K562 (cell line): ENCODE data around the gene QARS1. TPM values are rescaled to one million over a fixed set of nuclear protein-coding genes. Genes with fewer than 3 reads are reported as not detected.

Experiments used
- ATAC-seq: fragments of 200-7000 bp; cut with Tn5 transposase; 3 replicates; pipeline ENCODE4 v1.9.1; 2020; ENCODE audit warnings: moderate library complexity
- BruUV-seq: library from RNA; stranded (reverse); fragments of 400-500 nt; replicated peaks from 2 replicates; lab custom pipeline; 2021; lab: Mats Ljungman, UMichigan
- CTCF ChIA-PET: fragments of 300-600 bp; formaldehyde crosslinking; extraction: SDS; loops from one replicate; lab custom pipeline; 2021; ENCODE audit warnings: low intra/inter-chr PET ratio; lab: Yijun Ruan, JAX
- POLR2A ChIA-PET: fragments of 300-600, 350-650 bp; sonication (Branson Sonifier 250); formaldehyde crosslinking; extraction: SDS; loops from one replicate; lab custom pipeline; 2021; ENCODE audit warnings: antibody characterized with exemption, inconsistent platforms; lab: Yijun Ruan, JAX
- DNase-seq, 4 experiments: peaks; one replicate each; pipeline versions ENCODE4 v3.0.0 to v3.0.0-alpha.2; 2011 to 2018; ENCODE audit warnings: low spot score in 3 of 4, mixed read lengths in 3 of 4; ENCODE audit errors: extremely low read depth in 1 of 4
- FAIRE-seq: peaks from 2 replicates; lab custom pipeline; 2011; peaks lifted over from hg19 to GRCh38; lab: Jason Lieb, UNC
- H2AFZ ChIP-seq: 2 replicates; pipeline ENCODE4 v1.6.0; 2011; ENCODE audit warnings: low read depth, low read length, control low read depth, inconsistent platforms
- H3K27ac ChIP-seq: fragments of 200-600 bp; 3 replicates; pipeline ENCODE4 v1.8.0; 2011; ENCODE audit warnings: low read depth, mild to moderate bottlenecking, control low read depth, inconsistent platforms, low read length, moderate library complexity, mixed read lengths; ENCODE audit errors: extremely low read depth
- H3K27me3 ChIP-seq, 2 experiments: fragments of 300-600 bp in 1 of 2; 2 replicates in 1 of 2; 3 replicates in 1 of 2; pipeline versions ENCODE4 v1.6.0 to v1.8.0; 2011; ENCODE audit warnings: inconsistent platforms in 2 of 2, low read length in 2 of 2, mild to moderate bottlenecking in 1 of 2, mixed read lengths in 1 of 2, moderate library complexity in 1 of 2; ENCODE audit not compliant: control insufficient read depth in 2 of 2, insufficient read depth in 2 of 2
- H3K36me3 ChIP-seq: fragments of 300-600 bp; 3 replicates; pipeline ENCODE4 v1.8.0; 2011; ENCODE audit warnings: mild to moderate bottlenecking, low read length, inconsistent platforms; ENCODE audit not compliant: control insufficient read depth, insufficient read depth
- H3K4me1 ChIP-seq, 2 experiments: fragments of 200-600 bp in 1 of 2; replicated peaks in 1 of 2; 2 replicates in 1 of 2; 3 replicates in 1 of 2; pipeline versions ENCODE4 v1.5.1 to v1.8.0; 2011; ENCODE audit warnings: inconsistent platforms in 2 of 2, low read length in 2 of 2, mild to moderate bottlenecking in 1 of 2, mixed read lengths in 1 of 2, moderate library complexity in 1 of 2; ENCODE audit not compliant: control insufficient read depth in 2 of 2, insufficient read depth in 2 of 2
- H3K4me2 ChIP-seq: 2 replicates; pipeline ENCODE4 v1.6.1; 2011; ENCODE audit warnings: low read length, control low read depth, inconsistent platforms, mixed read lengths; ENCODE audit not compliant: insufficient read depth
- H3K4me3 ChIP-seq: fragments of 200-600 bp; sonication (generic), shearing (Covaris generic); 2 replicates; pipeline ENCODE4 v1.5.1; 2016; ENCODE audit warnings: control low read depth, inconsistent platforms
- H3K79me2 ChIP-seq: fragments of 200-600 bp; 3 replicates; pipeline ENCODE4 v1.8.0; 2011; ENCODE audit warnings: low read length, inconsistent platforms; ENCODE audit not compliant: control insufficient read depth, insufficient read depth
- H3K9ac ChIP-seq, 2 experiments: 2 replicates each; pipeline versions ENCODE4 v1.6.0 to v1.6.1; 2011; ENCODE audit warnings: low read depth in 2 of 2, low read length in 2 of 2, control low read depth in 1 of 2, inconsistent platforms in 1 of 2, mild to moderate bottlenecking in 1 of 2, mixed read lengths in 1 of 2; ENCODE audit not compliant: insufficient read depth in 1 of 2
- H3K9me1 ChIP-seq: one replicate; pipeline ENCODE4 v1.6.0; 2011; ENCODE audit warnings: inconsistent platforms, mild to moderate bottlenecking, low read length, moderate library complexity; ENCODE audit not compliant: control insufficient read depth, insufficient read depth
- H3K9me3 ChIP-seq: replicated peaks from 2 replicates; pipeline ENCODE4 v1.5.1; 2011; ENCODE audit warnings: low read depth, low read length, inconsistent platforms; ENCODE audit not compliant: control insufficient read depth, insufficient read depth
- H4K20me1 ChIP-seq: replicated peaks from 2 replicates; pipeline ENCODE4 v1.6.1; 2011; ENCODE audit warnings: low read length, inconsistent platforms, mixed read lengths; ENCODE audit not compliant: control insufficient read depth, insufficient read depth
- NFIC ChIP-seq: fragments of 450-650 bp; IDR thresholded peaks from 2 replicates; pipeline ENCODE4 v1.6.1; 2017; ENCODE audit warnings: mild to moderate bottlenecking, inconsistent platforms
- NFIX ChIP-seq: fragments of 250-450 bp; sonication (Bioruptor Pico); IDR thresholded peaks from 2 replicates; pipeline ENCODE4 v1.4.0; 2020; ENCODE audit warnings: low read depth, mild to moderate bottlenecking, moderate library complexity
- TBL1XR1 ChIP-seq, 2 experiments: IDR thresholded peaks; 2 replicates each; pipeline ENCODE4 v1.6.1; 2012; ENCODE audit warnings: improper control_type of control experiment in 2 of 2, low read length in 2 of 2, mild to moderate bottlenecking in 1 of 2
- WGBS: fragments of 100-300 bp; shearing (Covaris generic); methylation state at CpG from one replicate; pipeline ENCODE4 v1.1.6; 2016; ENCODE audit warnings: low coverage, mixed read lengths; ENCODE audit not compliant: insufficient coverage; ENCODE audit errors: missing lambda C conversion rate; 5-methylcytosine and 5-hydroxymethylcytosine counted together
- in situ Hi-C: fragments of 300-500 bp; cut with MboI; formaldehyde crosslinking; loops from 4 replicates; pipeline ENCODE4 v1.15.0; 2018; ENCODE audit warnings: inconsistent platforms, mixed read lengths
- intact Hi-C: fragments of 100-400 bp; cut with micrococcal nuclease; formaldehyde crosslinking; loops from 2 replicates; pipeline ENCODE4 v1.14.2; 2022
- polyA plus RNA-seq, 8 experiments: library from polyadenylated mRNA; depleted of rRNA in 4 of 8; stranded (reverse) in 5 of 8; unstranded in 3 of 8; fragments of >200 nt; fragmentation: Nextera tagmentation in 2 of 8; fragmentation: Illumina TruSeq in 1 of 8; extraction: Ambion mirVana in 2 of 8; extraction: Trizol in 1 of 8; gene quantifications; 2 replicates each; pipeline versions ENCODE4 v1.2.1 to v1.2.3, GENCODE V29; 2011 to 2014; ENCODE audit warnings: inconsistent platforms in 1 of 8, missing spikeins in 1 of 8
- total RNA-seq, 7 experiments: library from RNA; depleted of rRNA in 6 of 7; stranded (reverse); fragments of >200 nt in 6 of 7; fragmentation: Illumina TruSeq in 2 of 7; extraction: Trizol in 2 of 7; gene quantifications; 2 replicates each; pipeline versions ENCODE4 v1.2.1 to v1.2.3, GENCODE V29; 2011 to 2021; ENCODE audit warnings: low replicate concordance in 1 of 7
- TF ChIP-seq, protein P1 (sequence below), 2 experiments: IDR thresholded peaks in 1 of 2; conservative IDR thresholded peaks in 1 of 2; 2 replicates each; pipeline ENCODE4 v1.6.1; 2016; ENCODE audit warnings: low read depth in 2 of 2, mild to moderate bottlenecking in 1 of 2, missing compliant biosample characterization in 1 of 2, missing genetic modification characterization in 1 of 2, moderate library complexity in 1 of 2

The QARS1 gene
- total and polyA plus RNA-seq, 9 of the 15 experiments (the other 6 are each of a cell fraction or from before 2014, with no cell fraction given), result 148 to 310 (median 273) TPM

DNA sequence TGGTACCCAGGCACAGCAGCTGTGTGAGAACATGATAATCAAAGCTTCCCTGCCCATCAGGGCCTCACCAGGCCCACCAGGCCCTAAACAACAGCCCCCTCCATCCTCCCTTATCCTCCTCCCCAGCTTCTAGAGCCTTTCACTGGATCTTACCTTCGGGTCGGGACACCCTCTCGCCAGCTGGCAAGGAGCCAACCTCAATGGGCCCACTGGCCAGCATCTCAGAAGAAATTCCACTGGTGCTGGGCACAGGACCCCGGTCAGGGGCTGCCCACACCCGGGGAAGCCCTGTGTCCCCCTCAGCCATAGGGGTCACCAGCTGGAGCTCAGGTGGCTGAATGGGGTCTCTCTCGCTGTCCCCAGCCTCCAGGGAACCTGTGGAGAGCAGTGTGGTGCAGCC, 6.8 kb upstream of the QARS1 start:
- no peak overlapping the region for H3K27ac ChIP-seq
- 0 out of 2 replicates have a peak, but pooled peaks have one; percentile 4 for TF ChIP-seq NFIX (CRISPR knock-in tag)
- TF ChIP-seq, protein P1, sequence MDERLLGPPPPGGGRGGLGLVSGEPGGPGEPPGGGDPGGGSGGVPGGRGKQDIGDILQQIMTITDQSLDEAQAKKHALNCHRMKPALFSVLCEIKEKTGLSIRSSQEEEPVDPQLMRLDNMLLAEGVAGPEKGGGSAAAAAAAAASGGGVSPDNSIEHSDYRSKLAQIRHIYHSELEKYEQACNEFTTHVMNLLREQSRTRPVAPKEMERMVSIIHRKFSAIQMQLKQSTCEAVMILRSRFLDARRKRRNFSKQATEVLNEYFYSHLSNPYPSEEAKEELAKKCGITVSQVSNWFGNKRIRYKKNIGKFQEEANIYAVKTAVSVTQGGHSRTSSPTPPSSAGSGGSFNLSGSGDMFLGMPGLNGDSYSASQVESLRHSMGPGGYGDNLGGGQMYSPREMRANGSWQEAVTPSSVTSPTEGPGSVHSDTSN (CRISPR knock-in tag; IDR thresholded peaks at IDR 0.05; ENCODE audit: low read depth), result no peak
- TF ChIP-seq, protein P1 (tag; conservative IDR thresholded peaks at IDR 0.05; ENCODE audit: low read depth), result no peak
- TF ChIP-seq NFIC, result peak; percentile 79
- no peak for TF ChIP-seq TBL1XR1 (IDR thresholded peaks at IDR 0.05; ENCODE audit: low read length in 2 of 2)
- H3K4me1 ChIP-seq, result peaks cover 0 to 3% of the 10 kb centered on the region in 2 experiments; a peak in 1 of 5 replicates
- no peaks in the 10 kb centered on the region for H3K27me3 ChIP-seq
- in situ Hi-C loops, result no loop called here
- intact Hi-C loops, result no loop called here
- FAIRE-seq (no peak), ATAC-seq (no peak), DNase-seq (no peak)
- BruUV-seq, result no TSS peak
- no peak overlapping the region for H3K4me2 ChIP-seq
- H3K9me3 ChIP-seq, result no peaks in the 10 kb centered on the region
- no peak overlapping the region for H3K9ac ChIP-seq
- no peak overlapping the region for H3K4me3 ChIP-seq
- H3K79me2 ChIP-seq, result no peaks in the 10 kb centered on the region
- WGBS, result 54% methylated on average over 3 of the region's 6 CpGs
- no peaks in the 10 kb centered on the region for H3K9me1 ChIP-seq
- H3K36me3 ChIP-seq, result peaks cover 85% of the 10 kb centered on the region
- ChIA-PET CTCF (no interaction called here), POLR2A (no interaction called here)
- no peak overlapping the region for H2AFZ ChIP-seq
- H4K20me1 ChIP-seq, result no peaks in the 10 kb centered on the region
